CD4-positive, alpha-beta T cell (primary cell): ENCODE measurements around the gene KRTAP19-2. TPM values are rescaled to one million over a fixed set of nuclear protein-coding genes. Genes with fewer than 3 reads are reported as not detected.

Source experiments
- ATAC-seq: fragments of 200-7000 bp; cut with Tn5 transposase; one replicate; pipeline ENCODE4 v1.10.0; 2022; ENCODE audit warnings: mild to moderate bottlenecking; ENCODE audit not compliant: poor library complexity
- CTCF ChIA-PET: fragments of 350-600 bp; sonication (Branson Sonifier 250); formaldehyde crosslinking; loops from one replicate; lab custom pipeline; 2021; ENCODE audit warnings: antibody characterized with exemption, inconsistent platforms; lab: Charles Lee
- POLR2A ChIA-PET: fragments of 350-600 bp; sonication (Branson Sonifier 250); formaldehyde crosslinking; loops from one replicate; lab custom pipeline; 2021; ENCODE audit warnings: antibody characterized with exemption, inconsistent platforms; lab: Charles Lee
- DNase-seq, 14 experiments: peaks; one replicate each; pipeline ENCODE4 v3.0.0-alpha.2; 2013 to 2020; ENCODE audit warnings: mixed read lengths in 2 of 14
- H3K27ac ChIP-seq, 2 donors: one replicate each; pipeline versions ENCODE4 v1.5.1 to v1.7.0; 2013; ENCODE audit warnings: low read length in 2 of 2, low read depth in 1 of 2, mild to moderate bottlenecking in 1 of 2
- H3K27me3 ChIP-seq, 2 experiments: 1 replicate in 1 of 2; 2 replicates in 1 of 2; pipeline versions ENCODE4 v1.6.1 to v1.7.0; 2013; ENCODE audit warnings: low read length in 2 of 2, control low read depth in 1 of 2, mild to moderate bottlenecking in 1 of 2, moderate library complexity in 1 of 2; ENCODE audit not compliant: insufficient read depth in 2 of 2, control insufficient read depth in 1 of 2
- H3K36me3 ChIP-seq: one replicate; pipeline ENCODE4 v1.6.1; 2013; ENCODE audit warnings: low read length, control low read depth; ENCODE audit not compliant: insufficient read depth
- H3K4me1 ChIP-seq: one replicate; pipeline ENCODE4 v1.6.1; 2013; ENCODE audit warnings: low read length, control low read depth; ENCODE audit not compliant: insufficient read depth
- H3K4me3 ChIP-seq: one replicate; pipeline ENCODE4 v1.5.1; 2013; ENCODE audit warnings: mild to moderate bottlenecking, low read length, moderate library complexity
- H3K9me3 ChIP-seq, 2 experiments: 1 replicate in 1 of 2; 2 replicates in 1 of 2; pipeline versions ENCODE4 v1.6.1 to v1.7.0; 2013; ENCODE audit warnings: low read length in 2 of 2, mild to moderate bottlenecking in 2 of 2, control low read depth in 1 of 2, moderate library complexity in 1 of 2; ENCODE audit not compliant: control insufficient read depth in 1 of 2, insufficient read depth in 1 of 2
- H3K27ac Mint-ChIP-seq: one replicate; pipeline ENCODE4 v1.8.0; 2020; ENCODE audit warnings: mixed read lengths
- H3K27me3 Mint-ChIP-seq: one replicate; pipeline ENCODE4 v1.8.0; 2021; ENCODE audit warnings: mixed read lengths
- H3K36me3 Mint-ChIP-seq: one replicate; pipeline ENCODE4 v1.8.0; 2021; ENCODE audit warnings: low read depth, mixed read lengths
- H3K4me1 Mint-ChIP-seq: one replicate; pipeline ENCODE4 v1.8.0; 2021; ENCODE audit warnings: low read depth, mixed read lengths
- H3K4me3 Mint-ChIP-seq: one replicate; pipeline ENCODE4 v1.8.0; 2020; ENCODE audit warnings: mild to moderate bottlenecking, mixed read lengths
- H3K9me3 Mint-ChIP-seq: one replicate; pipeline ENCODE4 v1.8.0; 2020; ENCODE audit warnings: mixed read lengths
- intact Hi-C, 2 experiments: fragments of 100-400 bp; cut with DNase I in 1 of 2; cut with micrococcal nuclease in 1 of 2; formaldehyde crosslinking; loops; one replicate each; pipeline versions ENCODE4 v1.15.1 to v1.9.0; 2023 to 2025; cut with DNase I, micrococcal nuclease
- total RNA-seq, 174 experiments: library from RNA in 2 of 174; stranded (reverse) in 2 of 174; gene quantifications; one replicate each; pipeline ENCODE4 v1.2.3 and lab custom pipeline; 2021 to 2026
- TF ChIP-seq, protein P1 (sequence below): fragments of 200-600 bp; IDR thresholded peaks from one replicate; pipeline ENCODE4 v1.8.0; 2022; ENCODE audit warnings: antibody characterized with exemption, mild to moderate bottlenecking

The KRTAP19-2 gene
- total RNA-seq, 2 experiments from 2014 or later = not detected

DNA sequence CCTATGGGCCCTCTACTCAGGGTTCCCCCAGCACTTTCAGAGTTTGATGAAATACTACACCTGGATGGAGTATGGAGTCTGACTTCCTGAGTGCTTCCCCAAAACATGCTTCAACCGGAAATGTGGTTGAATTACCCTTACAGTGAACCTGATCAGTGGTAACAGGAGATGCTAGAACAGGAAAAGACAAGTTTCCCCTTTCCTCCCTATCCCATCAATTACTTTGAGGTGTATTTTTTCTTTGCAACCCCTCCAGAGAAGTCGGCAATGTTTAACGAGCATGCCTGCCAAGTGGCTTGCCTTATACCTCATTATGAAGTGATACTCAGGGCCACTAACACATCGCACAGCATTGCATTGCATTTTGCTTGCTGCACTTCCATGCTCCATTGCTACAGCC, 40.2 kb downstream of the KRTAP19-2 start:
- Mint-ChIP-seq H3K36me3 (no peaks in the 10 kb centered on the region), H3K27ac (no peak overlapping the region), H3K27me3 (no peaks in the 10 kb centered on the region), H3K4me3 (no peak overlapping the region), H3K9me3 (no peaks in the 10 kb centered on the region), H3K4me1 (no peaks in the 10 kb centered on the region)
- intact Hi-C loops = no loop called here
- Histone ChIP-seq H3K36me3 (no peaks in the 10 kb centered on the region), H3K4me3 (no peak overlapping the region), H3K27ac (no peak overlapping the region), H3K9me3 (no peaks in the 10 kb centered on the region), H3K27me3 (peaks cover 0 to 6% of the 10 kb centered on the region in 2 experiments), H3K4me1 (no peaks in the 10 kb centered on the region)
- ChIA-PET POLR2A (no interaction called here), CTCF (no interaction called here)
- no peak for DNase-seq
- TF ChIP-seq, protein P1, sequence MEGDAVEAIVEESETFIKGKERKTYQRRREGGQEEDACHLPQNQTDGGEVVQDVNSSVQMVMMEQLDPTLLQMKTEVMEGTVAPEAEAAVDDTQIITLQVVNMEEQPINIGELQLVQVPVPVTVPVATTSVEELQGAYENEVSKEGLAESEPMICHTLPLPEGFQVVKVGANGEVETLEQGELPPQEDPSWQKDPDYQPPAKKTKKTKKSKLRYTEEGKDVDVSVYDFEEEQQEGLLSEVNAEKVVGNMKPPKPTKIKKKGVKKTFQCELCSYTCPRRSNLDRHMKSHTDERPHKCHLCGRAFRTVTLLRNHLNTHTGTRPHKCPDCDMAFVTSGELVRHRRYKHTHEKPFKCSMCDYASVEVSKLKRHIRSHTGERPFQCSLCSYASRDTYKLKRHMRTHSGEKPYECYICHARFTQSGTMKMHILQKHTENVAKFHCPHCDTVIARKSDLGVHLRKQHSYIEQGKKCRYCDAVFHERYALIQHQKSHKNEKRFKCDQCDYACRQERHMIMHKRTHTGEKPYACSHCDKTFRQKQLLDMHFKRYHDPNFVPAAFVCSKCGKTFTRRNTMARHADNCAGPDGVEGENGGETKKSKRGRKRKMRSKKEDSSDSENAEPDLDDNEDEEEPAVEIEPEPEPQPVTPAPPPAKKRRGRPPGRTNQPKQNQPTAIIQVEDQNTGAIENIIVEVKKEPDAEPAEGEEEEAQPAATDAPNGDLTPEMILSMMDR = no peak
- no peak for ATAC-seq

DNA sequence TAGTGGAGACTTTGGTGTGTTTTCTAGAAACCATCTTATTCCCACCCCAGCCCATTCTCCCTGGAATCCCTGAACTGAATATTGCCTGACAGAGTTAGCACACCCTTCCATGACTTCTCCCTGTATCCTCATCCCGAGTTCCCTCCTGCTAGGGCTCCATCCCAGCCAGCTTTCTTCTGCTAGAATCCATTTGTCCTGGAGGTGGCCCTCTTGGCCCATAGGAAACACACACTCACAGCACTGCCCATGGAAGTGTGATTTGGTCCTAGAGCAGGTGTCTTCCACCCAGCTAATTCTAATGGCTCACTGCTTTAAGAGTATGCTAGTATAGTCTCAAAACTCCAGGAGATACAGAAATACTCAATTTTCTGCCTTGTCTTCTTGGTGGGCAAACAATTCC, 43.0 kb downstream of the KRTAP19-2 start:
- H3K27ac Mint-ChIP-seq = no peak overlapping the region
- no peaks in the 10 kb centered on the region for H3K36me3 ChIP-seq
- intact Hi-C loops = no loop called here
- no peaks in the 10 kb centered on the region for H3K9me3 ChIP-seq
- H3K36me3 Mint-ChIP-seq = no peaks in the 10 kb centered on the region
- TF ChIP-seq, protein P1 = no peak
- CTCF ChIA-PET = no interaction called here
- DNase-seq (no peak), ATAC-seq (no peak)
- POLR2A ChIA-PET = no interaction called here
- no peak overlapping the region for H3K4me3 ChIP-seq
- H3K4me3 Mint-ChIP-seq = no peak overlapping the region
- H3K27me3 Mint-ChIP-seq = no peaks in the 10 kb centered on the region
- H3K4me1 Mint-ChIP-seq = no peaks in the 10 kb centered on the region
- no peak overlapping the region for H3K27ac ChIP-seq
- H3K4me1 ChIP-seq = no peaks in the 10 kb centered on the region
- no peaks in the 10 kb centered on the region for H3K9me3 Mint-ChIP-seq
- peaks cover 0 to 6% of the 10 kb centered on the region in 2 experiments for H3K27me3 ChIP-seq

DNA sequence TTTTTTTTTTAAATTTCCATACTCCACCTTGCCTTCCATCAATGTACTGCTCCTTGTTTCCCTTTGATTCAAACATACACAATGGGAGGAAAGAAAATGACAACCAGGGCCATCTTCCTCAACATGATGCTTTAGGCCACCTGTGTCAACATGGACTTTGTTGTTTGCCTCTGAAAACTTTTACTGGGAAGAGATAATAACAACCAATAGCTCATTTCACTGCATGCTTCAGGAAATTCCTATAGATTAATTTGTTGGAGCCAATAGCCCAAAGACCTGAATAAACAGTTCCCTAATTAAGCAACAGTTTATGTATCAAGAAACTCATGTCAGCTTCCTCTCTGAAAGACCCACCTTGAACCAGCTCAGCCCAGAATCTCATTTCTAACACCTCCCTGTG, 44.0 kb downstream of the KRTAP19-2 start:
- H3K27me3 Mint-ChIP-seq = no peaks in the 10 kb centered on the region
- intact Hi-C loops = no loop called here
- no peaks in the 10 kb centered on the region for H3K36me3 Mint-ChIP-seq
- no peaks in the 10 kb centered on the region for H3K36me3 ChIP-seq
- TF ChIP-seq, protein P1 = no peak
- no peak for ATAC-seq
- no peak overlapping the region for H3K4me3 Mint-ChIP-seq
- H3K27ac Mint-ChIP-seq = no peak overlapping the region
- no peak overlapping the region for H3K27ac ChIP-seq
- no peak for DNase-seq
- H3K4me1 ChIP-seq = no peaks in the 10 kb centered on the region
- H3K4me1 Mint-ChIP-seq = no peaks in the 10 kb centered on the region
- ChIA-PET POLR2A (no interaction called here), CTCF (no interaction called here)
- peaks cover 0 to 6% of the 10 kb centered on the region in 2 experiments for H3K27me3 ChIP-seq
- no peak overlapping the region for H3K4me3 ChIP-seq
- H3K9me3 Mint-ChIP-seq = no peaks in the 10 kb centered on the region
- H3K9me3 ChIP-seq = no peaks in the 10 kb centered on the region
